Measurements from ENCODE around the gene ALKBH2.

Gene ALKBH2

DNA sequence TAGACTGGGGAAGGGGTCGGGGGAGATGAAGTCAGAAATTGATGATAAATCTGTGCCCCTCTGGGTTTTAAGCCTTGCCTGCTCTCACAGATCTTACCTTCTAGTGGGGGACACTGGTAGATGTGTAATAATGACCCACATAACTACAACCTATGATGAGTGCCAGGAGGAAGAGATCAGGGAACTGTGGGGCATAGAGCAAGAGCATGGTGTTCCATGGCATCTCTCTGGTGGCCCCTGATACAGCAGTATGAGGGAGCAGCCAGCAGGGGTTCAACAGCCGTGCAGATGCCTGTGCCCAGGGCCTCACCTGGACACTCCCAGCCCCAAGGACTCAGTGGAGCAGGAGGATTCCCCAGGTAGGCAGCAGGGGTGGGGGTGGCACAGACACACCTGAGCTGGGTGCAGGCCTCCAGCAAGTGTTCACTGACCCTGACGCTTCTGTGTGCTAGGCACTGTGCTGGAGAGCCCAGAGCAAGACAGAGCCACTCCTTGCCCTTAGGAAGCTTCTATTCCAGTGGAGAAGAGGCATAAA lies 28.1 kb upstream of the ALKBH2 start:
- H3K9me3 Mint-ChIP-seq, result no peaks in the 10 kb centered on the region
- intact Hi-C loops (cut with micrococcal nuclease), result no loop called here
- no peak overlapping the region for H3K4me3 Mint-ChIP-seq
- no peaks in the 10 kb centered on the region for H3K27me3 Mint-ChIP-seq
- no peaks in the 10 kb centered on the region for H3K4me1 Mint-ChIP-seq (ENCODE audit: low read depth)
- H3K27ac Mint-ChIP-seq, result no peak overlapping the region
- peaks cover 4% of the 10 kb centered on the region for H3K36me3 Mint-ChIP-seq (ENCODE audit: low read depth)

DNA sequence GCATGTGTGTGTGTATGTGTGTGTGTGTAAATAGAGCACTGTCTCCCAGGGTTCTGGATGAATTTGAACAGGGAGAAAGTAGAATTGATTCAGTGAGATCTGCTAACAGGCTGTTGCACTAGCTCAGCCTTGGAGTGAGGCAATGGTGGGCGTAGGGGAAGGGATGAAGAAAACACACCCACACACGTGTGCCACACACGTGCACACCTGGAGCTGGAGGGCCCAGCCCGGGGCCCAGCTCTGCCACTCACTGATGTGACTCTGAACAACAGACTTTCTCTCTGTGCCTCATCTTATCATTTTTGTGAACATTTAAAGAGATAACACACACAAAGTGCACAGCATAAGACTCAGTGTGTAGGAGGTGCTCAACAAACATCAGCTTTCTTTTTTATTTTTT lies 27.3 kb upstream of the ALKBH2 start:
- H3K4me1 Mint-ChIP-seq (ENCODE audit: low read depth), result peaks cover 5% of the 10 kb centered on the region
- H3K36me3 Mint-ChIP-seq (ENCODE audit: low read depth), result peaks cover 5% of the 10 kb centered on the region
- H3K4me3 Mint-ChIP-seq, result no peak overlapping the region
- no peaks in the 10 kb centered on the region for H3K27me3 Mint-ChIP-seq
- intact Hi-C loops (cut with micrococcal nuclease), result no loop called here
- H3K9me3 Mint-ChIP-seq, result no peaks in the 10 kb centered on the region
- H3K27ac Mint-ChIP-seq, result no peak overlapping the region

DNA sequence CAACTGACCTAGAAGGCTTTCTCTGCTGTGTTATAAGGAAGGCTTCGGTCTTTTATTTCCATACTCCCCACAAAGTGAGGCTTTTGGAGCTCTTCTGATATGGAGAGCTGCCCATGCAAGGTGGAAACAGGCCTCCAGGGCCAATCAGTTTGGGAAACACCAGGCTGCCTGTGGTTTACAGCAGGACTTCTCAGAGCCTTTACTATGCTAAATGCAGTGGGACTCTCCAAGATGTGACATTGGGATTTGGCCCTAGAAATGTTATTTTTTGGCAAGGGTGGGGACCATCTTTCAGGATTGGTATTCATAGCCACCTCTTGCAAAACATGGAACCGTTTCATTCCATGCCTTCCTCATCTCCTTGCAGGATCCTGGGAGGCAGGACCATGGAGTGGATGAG lies 26.8 kb upstream of the ALKBH2 start:
- Mint-ChIP-seq H3K27ac (no peak overlapping the region), H3K36me3 (ENCODE audit: low read depth) (peaks cover 5% of the 10 kb centered on the region), H3K27me3 (no peaks in the 10 kb centered on the region), H3K4me1 (ENCODE audit: low read depth) (peaks cover 6% of the 10 kb centered on the region), H3K9me3 (no peaks in the 10 kb centered on the region), H3K4me3 (no peak overlapping the region)
- intact Hi-C loops (cut with micrococcal nuclease), result no loop called here

DNA sequence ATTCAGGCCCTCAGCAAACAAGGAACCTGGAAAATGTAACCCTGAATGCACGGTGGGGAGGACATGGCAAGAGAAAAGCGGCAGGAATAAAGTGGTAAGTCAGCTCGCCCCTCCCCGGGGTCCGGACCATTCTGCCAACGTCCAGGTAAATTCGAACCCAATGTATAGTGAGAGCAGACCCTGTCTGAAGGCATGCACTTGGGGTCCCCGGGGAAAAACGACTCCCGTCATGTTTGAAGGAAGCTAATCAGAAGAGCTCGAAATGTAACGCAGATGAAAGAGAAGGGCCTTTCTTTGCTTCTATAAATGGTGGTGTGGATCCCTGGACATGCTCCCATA lies 23.3 kb upstream of the ALKBH2 start:
- peaks cover 22% of the 10 kb centered on the region for H3K4me1 Mint-ChIP-seq (ENCODE audit: low read depth)
- no peaks in the 10 kb centered on the region for H3K9me3 Mint-ChIP-seq
- intact Hi-C loops (cut with micrococcal nuclease), result no loop called here
- peaks cover 5% of the 10 kb centered on the region for H3K36me3 Mint-ChIP-seq (ENCODE audit: low read depth)
- H3K4me3 Mint-ChIP-seq, result no peak overlapping the region
- H3K27me3 Mint-ChIP-seq, result no peaks in the 10 kb centered on the region
- no peak overlapping the region for H3K27ac Mint-ChIP-seq

DNA sequence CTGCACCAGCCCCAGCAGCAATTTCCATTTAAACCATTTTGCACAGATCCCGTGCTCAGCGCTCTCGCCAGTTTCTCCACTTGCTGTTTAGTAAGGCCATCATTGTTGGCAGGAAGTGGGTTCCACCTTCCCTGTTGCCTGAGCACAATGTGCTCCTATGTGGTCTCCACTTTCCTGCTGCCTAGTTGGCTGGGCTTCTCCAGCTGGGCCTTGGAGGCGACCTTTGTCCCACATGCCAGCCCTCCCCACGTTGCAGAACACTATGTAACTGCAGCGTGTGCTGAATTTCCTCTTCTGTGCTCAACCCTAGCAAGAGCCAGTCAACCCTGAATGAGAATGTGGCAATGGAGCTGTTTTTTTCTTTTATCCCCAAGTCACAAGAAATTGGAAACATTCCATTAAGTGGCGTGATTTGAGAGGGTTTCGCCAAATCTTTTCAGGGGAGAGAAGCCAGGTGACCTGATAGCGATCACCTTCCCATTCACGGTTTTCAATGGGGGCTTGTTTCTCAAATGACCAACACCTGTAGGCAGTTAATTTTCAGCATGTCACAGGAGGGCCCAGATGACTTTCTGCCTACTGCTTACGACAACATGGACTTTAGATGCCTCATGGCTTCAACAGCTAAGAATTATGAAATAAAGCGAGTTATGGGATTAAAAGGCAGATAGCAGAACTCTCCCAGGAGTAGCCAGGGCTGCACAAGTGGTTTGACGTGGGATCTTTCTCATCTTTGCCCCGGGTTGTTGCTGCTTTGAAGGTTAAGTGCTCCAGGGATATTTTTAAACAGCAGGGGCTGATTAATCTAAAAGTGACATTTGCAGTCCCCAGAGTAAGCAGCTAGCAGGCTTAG lies 22.7 kb upstream of the ALKBH2 start, which contains the start of gene ACACB:
Gene ACACB, plus strand, starts transcription at position 830 of the 853 bp plus-strand sequence. CDS start 22,819 bp downstream, outside the sequence.
- Mint-ChIP-seq H3K27ac (no peak within 1 kb of the TSS), H3K4me1 (ENCODE audit: low read depth) (peaks cover 22% of the 10 kb centered on the region), H3K36me3 (ENCODE audit: low read depth) (peaks cover 5% of the 10 kb centered on the region), H3K4me3 (no peak within 1 kb of the TSS), H3K27me3 (no peaks in the 10 kb centered on the region), H3K9me3 (no peaks in the 10 kb centered on the region)
- intact Hi-C loops (cut with micrococcal nuclease), result no loop called here

DNA sequence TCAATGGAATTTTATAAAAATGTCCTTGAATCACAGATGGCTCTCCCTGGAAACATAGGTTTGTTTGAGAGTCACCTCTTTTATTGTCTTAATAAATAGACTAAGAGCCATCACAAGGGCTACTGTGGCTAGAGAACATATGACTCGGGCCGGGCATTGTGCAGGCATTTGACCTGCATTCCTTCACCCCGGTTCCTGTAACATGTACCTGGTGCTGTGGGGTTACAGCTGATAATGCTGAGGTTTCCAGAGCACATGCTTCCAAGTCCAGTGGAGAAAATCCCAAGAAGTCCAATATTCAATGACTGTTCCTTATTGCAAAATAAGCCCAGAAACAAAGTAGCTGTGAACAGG lies 22.1 kb upstream of the ALKBH2 start:
- Mint-ChIP-seq H3K36me3 (ENCODE audit: low read depth) (peaks cover 5% of the 10 kb centered on the region), H3K27me3 (no peaks in the 10 kb centered on the region), H3K4me1 (ENCODE audit: low read depth) (peaks cover 28% of the 10 kb centered on the region), H3K4me3 (no peak overlapping the region), H3K9me3 (no peaks in the 10 kb centered on the region), H3K27ac (no peak overlapping the region)
- intact Hi-C loops (cut with micrococcal nuclease), result no loop called here

DNA sequence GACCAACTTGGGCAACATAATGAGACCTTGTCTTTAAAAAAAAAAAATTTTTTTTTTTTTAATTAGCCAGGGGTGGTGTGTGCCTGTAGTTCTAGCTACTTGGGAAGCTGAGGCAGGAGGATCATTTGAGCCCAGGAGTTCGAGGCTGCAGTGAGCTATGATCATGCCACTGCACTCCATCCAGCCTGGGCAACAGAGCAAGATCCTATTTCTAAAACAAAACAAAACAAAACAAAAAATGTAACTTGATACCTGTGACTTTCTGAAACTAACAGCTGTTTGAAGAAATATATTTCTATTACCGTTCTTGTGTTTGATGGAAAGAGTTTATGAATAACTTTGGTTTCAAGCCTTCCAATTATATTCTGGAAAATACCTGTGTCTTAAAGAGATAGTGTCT lies 21.4 kb upstream of the ALKBH2 start:
- H3K9me3 Mint-ChIP-seq, result no peaks in the 10 kb centered on the region
- H3K4me3 Mint-ChIP-seq, result no peak overlapping the region
- H3K27ac Mint-ChIP-seq, result no peak overlapping the region
- H3K36me3 Mint-ChIP-seq (ENCODE audit: low read depth), result peaks cover 5% of the 10 kb centered on the region
- intact Hi-C loops (cut with micrococcal nuclease), result no loop called here
- H3K4me1 Mint-ChIP-seq (ENCODE audit: low read depth), result peaks cover 31% of the 10 kb centered on the region
- H3K27me3 Mint-ChIP-seq, result no peaks in the 10 kb centered on the region

DNA sequence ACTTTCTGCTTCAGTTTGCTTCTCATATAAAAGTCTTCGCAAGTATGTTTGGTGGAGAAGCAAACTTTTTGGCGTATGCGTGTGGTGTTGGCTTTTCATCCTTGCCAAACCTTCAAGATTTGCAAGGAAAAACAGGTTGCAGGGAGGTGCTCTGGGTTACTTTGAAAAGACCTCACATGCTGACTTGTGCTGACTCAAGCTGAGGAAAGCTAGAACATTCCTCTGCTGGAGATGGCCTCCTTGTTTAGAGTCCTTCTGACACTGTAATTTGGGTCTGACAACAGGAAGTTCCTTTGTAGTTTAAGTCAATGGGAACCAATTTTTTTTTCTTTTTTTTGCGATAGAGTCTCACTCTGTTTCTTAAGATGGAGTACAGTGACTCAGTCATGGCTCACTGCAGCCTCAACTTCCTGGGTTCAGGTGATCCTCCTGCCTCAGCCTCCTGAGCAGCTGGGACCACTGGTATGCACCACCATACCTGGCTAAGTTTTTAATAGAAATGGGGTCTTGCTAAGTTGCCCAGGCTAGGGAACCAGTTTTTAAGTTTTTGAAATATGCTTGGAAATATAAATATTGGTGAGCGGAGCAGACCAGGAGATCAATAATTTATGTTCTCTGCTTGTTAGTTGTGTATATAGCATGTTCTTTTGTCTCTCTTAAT lies 20.5 kb upstream of the ALKBH2 start:
- Mint-ChIP-seq H3K9me3 (no peaks in the 10 kb centered on the region), H3K27me3 (no peaks in the 10 kb centered on the region), H3K27ac (no peak overlapping the region), H3K4me3 (no peak overlapping the region), H3K36me3 (ENCODE audit: low read depth) (peaks cover 5% of the 10 kb centered on the region), H3K4me1 (ENCODE audit: low read depth) (peaks cover 31% of the 10 kb centered on the region)
- intact Hi-C loops (cut with micrococcal nuclease), result no loop called here

DNA sequence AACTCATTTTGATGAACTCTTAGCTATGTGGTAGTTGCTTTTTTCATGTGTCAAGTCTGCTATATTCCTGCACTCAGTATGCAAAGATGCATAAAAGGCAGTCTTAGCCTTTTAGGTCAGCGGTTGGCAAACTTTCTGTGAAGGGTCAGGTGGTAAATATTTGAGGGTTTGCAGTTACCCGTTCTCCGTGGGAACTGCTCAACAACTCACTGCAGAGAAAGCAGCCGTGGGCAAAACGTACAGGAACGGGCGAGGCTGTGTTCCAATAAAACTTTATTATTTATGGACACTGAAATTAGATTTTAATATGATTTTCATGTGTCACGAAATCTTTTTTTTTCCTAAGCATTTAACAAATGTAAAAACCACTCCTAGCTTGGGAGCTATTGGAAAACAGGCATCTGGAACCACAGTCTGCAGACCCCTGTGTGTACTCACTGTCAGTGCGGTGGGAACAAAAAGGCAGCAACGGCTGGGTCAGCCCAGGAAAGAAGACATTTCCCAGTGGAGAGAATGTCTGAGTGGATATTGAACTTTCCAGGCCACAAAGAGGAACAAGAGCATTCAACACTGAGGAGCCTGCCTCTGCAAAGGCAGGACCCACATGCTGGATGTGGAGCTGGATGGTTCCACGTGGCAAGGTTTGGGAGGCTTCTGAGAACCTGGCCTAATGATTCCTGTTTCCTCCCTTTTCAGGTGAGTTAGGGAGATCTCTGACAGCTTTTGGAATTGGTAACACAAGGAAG lies 19.6 kb upstream of the ALKBH2 start:
- Mint-ChIP-seq H3K27me3 (no peaks in the 10 kb centered on the region), H3K27ac (no peak overlapping the region), H3K4me1 (ENCODE audit: low read depth) (peaks cover 31% of the 10 kb centered on the region), H3K36me3 (ENCODE audit: low read depth) (peaks cover 8% of the 10 kb centered on the region), H3K4me3 (no peak overlapping the region), H3K9me3 (no peaks in the 10 kb centered on the region)
- intact Hi-C loops (cut with micrococcal nuclease), result no loop called here

DNA sequence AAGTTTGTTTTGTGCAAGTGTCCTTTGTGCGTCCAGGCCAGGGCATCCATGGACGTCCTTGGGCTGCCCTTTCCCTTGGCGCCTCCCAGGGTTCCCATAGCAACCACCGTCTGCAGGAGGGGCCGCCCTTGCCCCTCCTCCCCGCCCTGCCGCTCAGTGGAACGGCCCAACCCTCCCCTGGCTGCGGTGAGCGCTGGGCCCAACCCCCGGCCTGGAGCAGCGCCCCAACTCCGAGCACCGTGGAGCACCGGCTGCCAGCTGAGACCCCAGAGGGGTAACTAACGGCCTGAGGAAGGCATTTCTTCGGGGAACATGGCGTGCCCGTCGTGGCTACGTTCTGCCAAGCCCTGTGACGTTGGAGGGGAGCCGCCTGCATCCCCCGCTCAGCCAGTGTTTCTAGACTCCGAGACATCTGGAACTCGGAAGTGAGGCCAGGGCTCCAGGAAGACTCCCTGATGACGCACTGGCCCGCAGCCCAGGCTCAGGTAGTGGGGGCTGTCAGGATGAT lies 17.8 kb upstream of the ALKBH2 start:
- Mint-ChIP-seq H3K4me1 (ENCODE audit: low read depth) (peaks cover 30% of the 10 kb centered on the region), H3K4me3 (peak overlapping the region; percentile 83), H3K27me3 (no peaks in the 10 kb centered on the region), H3K27ac (peak overlapping the region; percentile 87), H3K9me3 (no peaks in the 10 kb centered on the region), H3K36me3 (ENCODE audit: low read depth) (peaks cover 16% of the 10 kb centered on the region)
- intact Hi-C loops (cut with micrococcal nuclease), result loop anchor here (1.0 kb wide), 1 partner anchor 14 kb away; the partner anchor contains the start of gene UNG

DNA sequence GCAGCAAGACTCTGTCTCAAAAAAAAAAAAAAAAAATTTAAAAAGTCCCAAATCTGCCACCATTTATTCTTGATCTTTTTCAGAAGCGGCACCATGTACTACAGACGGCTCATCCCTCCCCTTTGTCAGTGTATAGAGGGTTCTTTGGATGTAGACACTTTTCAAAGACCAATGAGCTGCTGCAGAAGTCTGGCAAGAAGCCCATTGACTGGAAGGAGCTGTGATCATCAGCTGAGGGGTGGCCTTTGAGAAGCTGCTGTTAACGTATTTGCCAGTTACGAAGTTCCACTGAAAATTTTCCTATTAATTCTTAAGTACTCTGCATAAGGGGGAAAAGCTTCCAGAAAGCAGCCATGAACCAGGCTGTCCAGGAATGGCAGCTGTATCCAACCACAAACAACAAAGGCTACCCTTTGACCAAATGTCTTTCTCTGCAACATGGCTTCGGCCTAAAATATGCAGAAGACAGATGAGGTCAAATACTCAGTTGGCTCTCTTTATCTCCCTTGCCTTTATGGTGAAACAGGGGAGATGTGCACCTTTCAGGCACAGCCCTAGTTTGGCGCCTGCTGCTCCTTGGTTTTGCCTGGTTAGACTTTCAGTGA lies 16.6 kb upstream of the ALKBH2 start:
- Mint-ChIP-seq H3K27me3 (no peaks in the 10 kb centered on the region), H3K4me1 (ENCODE audit: low read depth) (peaks cover 24% of the 10 kb centered on the region), H3K36me3 (ENCODE audit: low read depth) (peaks cover 25% of the 10 kb centered on the region), H3K27ac (peak overlapping the region; percentile 87), H3K4me3 (no peak overlapping the region), H3K9me3 (no peaks in the 10 kb centered on the region)
- intact Hi-C loops (cut with micrococcal nuclease), result no loop called here

DNA sequence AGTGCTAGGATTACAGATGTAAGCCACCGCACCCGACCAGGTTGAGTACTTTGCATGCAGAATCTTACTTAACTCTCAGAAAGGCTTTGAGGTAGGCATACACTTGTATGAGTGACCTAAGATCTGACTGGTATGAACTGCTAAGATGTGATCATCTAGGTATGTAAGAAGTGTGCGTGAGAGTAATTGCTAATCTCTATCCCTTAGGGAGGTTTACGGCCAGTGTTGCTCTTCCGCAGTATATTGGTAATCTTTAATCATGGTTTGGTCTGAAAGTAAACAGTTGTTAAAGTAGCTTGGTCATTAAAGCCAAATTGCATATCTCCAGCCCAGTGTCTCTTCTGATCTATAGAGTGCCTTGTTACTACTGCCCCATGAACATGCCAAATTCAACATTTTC lies 11.9 kb upstream of the ALKBH2 start:
- H3K4me3 Mint-ChIP-seq, result no peak overlapping the region
- no peak overlapping the region for H3K27ac Mint-ChIP-seq
- intact Hi-C loops (cut with micrococcal nuclease), result no loop called here
- H3K27me3 Mint-ChIP-seq, result no peaks in the 10 kb centered on the region
- peaks cover 42% of the 10 kb centered on the region for H3K36me3 Mint-ChIP-seq (ENCODE audit: low read depth)
- H3K9me3 Mint-ChIP-seq, result no peaks in the 10 kb centered on the region
- H3K4me1 Mint-ChIP-seq (ENCODE audit: low read depth), result peaks cover 5% of the 10 kb centered on the region

DNA sequence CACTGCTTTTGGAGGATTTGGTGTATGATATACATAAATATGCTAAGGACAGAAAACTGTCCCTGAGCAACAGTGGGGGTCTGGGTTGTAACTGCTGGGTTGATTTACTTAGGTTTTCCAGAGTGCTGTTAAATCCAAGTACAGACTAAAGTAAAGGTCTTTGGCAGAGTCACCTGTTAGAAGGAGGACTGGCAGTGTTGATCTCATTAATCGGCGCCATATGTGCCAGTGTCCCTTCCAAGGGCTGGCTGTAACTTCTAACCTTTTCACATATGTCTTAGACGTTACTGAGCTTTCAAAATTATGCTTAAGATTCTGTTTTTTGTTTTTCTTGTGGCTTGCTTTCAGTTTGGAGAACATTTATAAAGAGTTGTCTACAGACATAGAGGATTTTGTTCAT lies 9.2 kb upstream of the ALKBH2 start:
- Mint-ChIP-seq H3K36me3 (ENCODE audit: low read depth) (peaks cover 40% of the 10 kb centered on the region), H3K4me3 (no peak overlapping the region), H3K9me3 (no peaks in the 10 kb centered on the region), H3K27me3 (no peaks in the 10 kb centered on the region), H3K27ac (no peak overlapping the region), H3K4me1 (ENCODE audit: low read depth) (peaks cover 21% of the 10 kb centered on the region)
- intact Hi-C loops (cut with micrococcal nuclease), result no loop called here
